Retinal pigment epithelial cell (primary cell): ENCODE data around the gene ANKEF1.
A peak's percentile ranks its signal among the peaks of the same experiment; 100 is the strongest.

Experiments
- DNase-seq: peaks from one replicate; pipeline ENCODE4 v3.0.0-alpha.2; 2010; ENCODE audit warnings: low read depth
- H3K4me3 ChIP-seq: 2 replicates; pipeline ENCODE4 v1.5.1; 2011; ENCODE audit warnings: mild to moderate bottlenecking, low read length, control low read depth, moderate library complexity
- TF ChIP-seq, protein P1 (sequence below): conservative IDR thresholded peaks from 2 replicates; pipeline ENCODE4 v1.5.1; 2011; ENCODE audit warnings: low read depth, low read length, control low read depth, inconsistent platforms

ANKEF1 gene

DNA sequence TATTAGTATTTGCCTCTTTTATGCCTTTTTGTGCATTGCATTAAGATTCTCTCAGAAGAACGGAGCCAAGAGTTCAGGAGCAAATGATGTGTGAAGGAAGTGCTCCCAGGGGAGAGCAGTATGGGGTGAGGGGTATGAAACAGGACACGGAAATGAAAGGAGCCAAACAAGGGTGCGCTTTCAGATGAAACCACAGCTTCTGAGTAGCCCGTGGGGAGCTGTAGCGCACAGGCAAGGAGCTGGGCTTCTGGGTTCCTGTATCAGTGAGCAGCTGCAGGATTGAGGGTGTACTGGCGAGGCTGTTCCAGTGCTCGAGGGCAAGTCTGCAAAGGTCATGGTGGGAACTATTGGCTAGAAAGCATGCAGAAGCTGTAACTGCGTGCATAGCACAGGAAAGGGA lies 25.4 kb downstream of the ANKEF1 start:
- TF ChIP-seq, protein P1, sequence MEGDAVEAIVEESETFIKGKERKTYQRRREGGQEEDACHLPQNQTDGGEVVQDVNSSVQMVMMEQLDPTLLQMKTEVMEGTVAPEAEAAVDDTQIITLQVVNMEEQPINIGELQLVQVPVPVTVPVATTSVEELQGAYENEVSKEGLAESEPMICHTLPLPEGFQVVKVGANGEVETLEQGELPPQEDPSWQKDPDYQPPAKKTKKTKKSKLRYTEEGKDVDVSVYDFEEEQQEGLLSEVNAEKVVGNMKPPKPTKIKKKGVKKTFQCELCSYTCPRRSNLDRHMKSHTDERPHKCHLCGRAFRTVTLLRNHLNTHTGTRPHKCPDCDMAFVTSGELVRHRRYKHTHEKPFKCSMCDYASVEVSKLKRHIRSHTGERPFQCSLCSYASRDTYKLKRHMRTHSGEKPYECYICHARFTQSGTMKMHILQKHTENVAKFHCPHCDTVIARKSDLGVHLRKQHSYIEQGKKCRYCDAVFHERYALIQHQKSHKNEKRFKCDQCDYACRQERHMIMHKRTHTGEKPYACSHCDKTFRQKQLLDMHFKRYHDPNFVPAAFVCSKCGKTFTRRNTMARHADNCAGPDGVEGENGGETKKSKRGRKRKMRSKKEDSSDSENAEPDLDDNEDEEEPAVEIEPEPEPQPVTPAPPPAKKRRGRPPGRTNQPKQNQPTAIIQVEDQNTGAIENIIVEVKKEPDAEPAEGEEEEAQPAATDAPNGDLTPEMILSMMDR = no peak
- no peak for DNase-seq
- no peak overlapping the region for H3K4me3 ChIP-seq

DNA sequence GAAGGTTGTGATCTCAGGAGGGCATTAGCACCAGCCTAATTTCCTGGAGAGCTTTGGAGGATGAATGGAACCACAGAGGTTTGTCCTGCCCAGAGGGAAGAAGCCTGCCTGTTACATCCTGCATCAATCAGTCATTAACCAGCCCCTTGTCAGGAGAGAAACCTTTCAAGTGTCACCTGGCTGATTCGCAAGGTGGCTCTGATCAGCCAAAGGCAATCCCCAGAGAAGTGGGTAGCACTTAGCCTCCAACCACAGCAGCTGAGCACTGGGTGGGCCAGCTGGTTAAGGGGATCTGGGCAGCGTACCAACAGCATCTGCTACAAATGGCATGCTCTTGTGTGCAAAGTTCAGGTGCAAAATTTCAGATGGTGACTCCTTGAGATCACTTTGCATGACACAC lies 26.9 kb downstream of the ANKEF1 start:
- H3K4me3 ChIP-seq = no peak overlapping the region
- DNase-seq = no peak
- TF ChIP-seq, protein P1 = no peak

DNA sequence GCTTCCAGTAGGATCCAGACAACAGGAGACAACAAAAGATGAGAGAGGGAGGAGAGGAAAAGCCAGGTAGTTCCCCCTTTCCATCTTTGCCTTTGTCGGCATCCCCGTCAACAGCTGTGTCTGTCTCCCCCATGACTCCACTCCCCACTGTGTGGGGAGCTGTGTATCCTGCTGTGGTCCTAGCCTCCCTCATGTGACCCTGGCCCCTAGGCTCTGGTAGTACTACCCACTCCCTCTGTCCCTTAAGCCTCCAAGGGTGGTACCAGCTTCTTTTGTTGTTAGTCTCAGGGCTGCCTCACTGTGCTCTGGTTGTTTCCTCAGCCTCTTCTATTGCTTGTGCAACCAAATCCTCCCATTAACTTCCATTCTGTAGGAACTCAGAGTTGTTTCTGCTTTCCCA lies 28.7 kb downstream of the ANKEF1 start:
- DNase-seq = no peak
- TF ChIP-seq, protein P1 = no peak
- no peak overlapping the region for H3K4me3 ChIP-seq

DNA sequence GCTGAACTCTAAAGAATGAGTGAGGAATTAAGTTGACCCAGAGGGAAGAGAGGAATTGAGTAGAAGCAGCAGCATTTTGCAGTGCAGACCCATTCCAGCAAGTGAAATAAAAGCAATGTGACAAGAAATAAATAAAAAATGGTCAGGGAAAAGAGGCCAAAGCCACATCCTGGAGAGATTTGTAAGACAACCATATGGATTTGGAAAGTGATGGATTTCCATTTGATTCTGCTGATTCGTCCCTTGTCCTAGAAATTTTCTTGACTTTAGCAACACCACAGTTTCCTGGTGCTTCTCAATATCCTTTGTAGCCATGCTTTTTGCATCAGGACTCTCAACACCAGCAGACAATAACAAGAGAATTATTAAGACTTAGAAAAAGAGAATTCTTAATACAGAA lies 29.8 kb downstream of the ANKEF1 start:
- no peak overlapping the region for H3K4me3 ChIP-seq
- DNase-seq = no peak
- TF ChIP-seq, protein P1 = no peak

DNA sequence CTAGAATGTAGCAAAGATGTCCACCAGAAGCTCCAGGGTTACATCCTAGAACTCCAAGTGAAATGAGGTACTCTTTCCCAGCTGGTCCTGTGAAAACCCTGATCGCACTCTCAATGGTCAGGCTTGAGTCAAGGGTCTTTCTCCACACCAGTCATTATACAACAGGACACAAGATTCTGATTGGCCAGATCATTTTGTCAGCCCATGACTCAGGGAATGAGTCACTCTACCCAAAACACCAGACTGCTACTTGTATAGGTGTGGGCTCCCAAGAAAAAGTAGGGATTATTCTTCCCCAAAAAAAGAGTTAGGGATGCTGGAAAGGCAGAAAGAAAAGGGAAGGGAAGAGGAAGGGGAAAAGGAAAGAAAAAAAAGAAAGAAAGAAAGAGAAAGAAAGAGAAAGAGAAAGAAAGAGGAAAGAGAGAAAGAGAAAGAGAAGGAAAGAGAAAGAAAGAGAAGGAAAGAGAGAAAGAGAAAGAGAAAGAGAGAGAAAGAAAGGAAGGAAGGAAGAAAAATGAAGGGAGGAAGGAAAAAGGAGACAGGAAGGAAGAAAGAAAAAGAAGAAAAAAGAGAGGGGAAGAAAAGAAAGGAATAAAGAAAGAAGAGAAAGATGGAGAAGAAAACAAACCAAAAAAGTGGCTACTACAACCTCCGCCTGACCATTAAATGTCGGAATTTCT lies 30.5 kb downstream of the ANKEF1 start:
- DNase-seq = no peak
- TF ChIP-seq, protein P1 = no peak
- no peak overlapping the region for H3K4me3 ChIP-seq

DNA sequence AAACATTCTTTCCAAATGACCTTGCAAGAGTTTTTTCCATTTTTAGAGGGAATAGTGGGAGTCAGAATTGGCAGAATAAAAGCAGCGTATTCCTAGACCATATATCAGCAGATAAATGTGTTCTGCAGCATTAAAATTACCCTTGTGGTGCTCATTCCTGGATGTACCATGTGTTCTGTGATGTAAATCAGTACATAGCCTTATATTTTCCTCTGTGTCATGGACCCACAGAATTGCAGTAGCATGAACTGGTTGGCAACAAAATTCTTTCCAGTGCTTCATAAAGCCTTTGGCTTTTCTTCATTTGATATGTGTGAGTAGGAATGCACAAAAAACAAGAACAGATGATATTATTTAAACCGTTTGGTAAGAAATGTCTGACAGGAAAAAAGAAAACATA lies 32.5 kb downstream of the ANKEF1 start:
- TF ChIP-seq, protein P1 = no peak
- DNase-seq = no peak

DNA sequence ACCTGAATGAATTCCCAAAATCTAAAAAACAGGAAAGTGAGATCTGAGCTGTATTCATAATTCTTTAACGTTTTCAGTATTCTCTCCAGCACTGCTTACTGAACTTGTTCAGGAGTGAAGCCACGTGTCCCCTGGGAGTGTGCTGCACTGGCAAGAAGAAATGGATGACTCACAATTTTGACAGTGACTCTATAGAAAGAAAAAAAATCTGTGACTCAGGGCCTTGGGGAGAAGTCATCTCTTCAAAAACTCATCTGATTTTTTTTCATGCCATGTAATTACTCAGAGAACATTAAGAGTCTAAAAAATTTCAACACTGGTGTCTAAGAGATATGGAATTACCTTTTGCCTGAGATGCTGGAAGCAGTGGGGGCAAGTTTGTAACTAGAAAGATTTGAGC lies 39.7 kb downstream of the ANKEF1 start:
- DNase-seq = peak; percentile 50

More for the DNA sequence above, 32.5 kb downstream of the ANKEF1 start:
- no peak overlapping the region for H3K4me3 ChIP-seq

More for the DNA sequence above, 39.7 kb downstream of the ANKEF1 start:
- TF ChIP-seq, protein P1 = no peak
- H3K4me3 ChIP-seq = no peak overlapping the region
